RWPE1 (cell line): ENCODE measurements around the gene NOC2L.
A peak's percentile ranks its signal among the peaks of the same experiment; 100 is the strongest.

Experiments
- CTCF ChIA-PET: fragments of 350-600 bp; sonication (Branson Sonifier 250); formaldehyde crosslinking; extraction: SDS; loops from one replicate; lab custom pipeline; 2021; lab: Yijun Ruan, JAX
- POLR2A ChIA-PET: fragments of 400-600 bp; formaldehyde crosslinking; extraction: SDS; loops from one replicate; lab custom pipeline; 2020; ENCODE audit warnings: antibody characterized with exemption; ENCODE audit not compliant: low non-redundant PET; lab: Yijun Ruan, JAX
- DNase-seq: peaks from one replicate; pipeline ENCODE4 v3.0.0; 2012; ENCODE audit warnings: low spot score
- H3K27ac ChIP-seq: fragments of 450-650 bp; 2 replicates; pipeline ENCODE4 v1.5.1; 2017
- CTCF ChIP-seq: fragments of 450-650 bp; conservative IDR thresholded peaks from 2 replicates; pipeline ENCODE4 v1.5.1; 2017; ENCODE audit warnings: low read depth, mild to moderate bottlenecking

Gene NOC2L

GRCh38 chr1:927234-927633, 31.8 kb downstream of the NOC2L start:
- no peak for TF ChIP-seq CTCF
- CTCF ChIA-PET = no interaction called here
- no peak for DNase-seq
- POLR2A ChIA-PET = no interaction called here
- no peak overlapping the region for H3K27ac ChIP-seq

- H3K27ac ChIP-seq = no peak overlapping the region
- POLR2A ChIA-PET = no interaction called here
Measured at GRCh38 chr1:925561-926421, 33.3 kb downstream of the NOC2L start.

GRCh38 chr1:924656-925560, 34.1 kb downstream of the NOC2L start:
- ChIA-PET CTCF (no interaction called here), POLR2A (no interaction called here)
- no peak for TF ChIP-seq CTCF
- no peak for DNase-seq
- no peak overlapping the region for H3K27ac ChIP-seq

More at GRCh38 chr1:925561-926421, 33.3 kb downstream of the NOC2L start:
- TF ChIP-seq CTCF = no peak
- no peak for DNase-seq
- CTCF ChIA-PET = interaction anchor here (0.6 to 1.2 kb wide), 3 partner anchors 12 to 62 kb away, joined by 3 to 7 read pairs (median 5); no protein-coding TSS in a partner anchor

GRCh38 chr1:923991-924655, 34.9 kb downstream of the NOC2L start:
- H3K27ac ChIP-seq = no peak overlapping the region
- DNase-seq = no peak
- ChIA-PET POLR2A (no interaction called here), CTCF (interaction anchor here (1.8 kb wide), 1 partner anchor 14 kb away, joined by 7 read pairs; no protein-coding TSS in a partner anchor)
- TF ChIP-seq CTCF = no peak

- no peak for TF ChIP-seq CTCF
Measured at GRCh38 chr1:923131-923990, 35.7 kb downstream of the NOC2L start, which contains the start of gene SAMD11. Gene SAMD11 (plus strand): TSS chr1:923923. CDS start chr1:924432, 509 bp downstream.

More at GRCh38 chr1:923131-923990, 35.7 kb downstream of the NOC2L start, which contains the start of gene SAMD11:
- CTCF ChIA-PET = interaction anchor here (0.6 to 1.8 kb wide), 3 partner anchors 15 to 18 kb away, joined by 3 to 7 read pairs (median 4); no protein-coding TSS in a partner anchor
- POLR2A ChIA-PET = no interaction called here
- no peak within 1 kb of the TSS for H3K27ac ChIP-seq
- DNase-seq = peak; percentile 50
